IPS-15b (cell line): ENCODE data around the gene GPR146.

Experiments used
- H3K27me3 ChIP-seq: one replicate; pipeline ENCODE4 v1.6.1; 2013; ENCODE audit warnings: low read length; ENCODE audit not compliant: control insufficient read depth, insufficient read depth
- H3K36me3 ChIP-seq: one replicate; pipeline ENCODE4 v1.6.1; 2013; ENCODE audit warnings: low read length; ENCODE audit not compliant: control insufficient read depth, insufficient read depth
- H3K4me1 ChIP-seq: one replicate; pipeline ENCODE4 v1.6.1; 2013; ENCODE audit warnings: mild to moderate bottlenecking, low read length; ENCODE audit not compliant: control insufficient read depth, insufficient read depth
- H3K4me3 ChIP-seq: one replicate; pipeline ENCODE4 v1.5.1; 2013; ENCODE audit warnings: low read depth, low read length
- H3K9ac ChIP-seq: one replicate; pipeline ENCODE4 v1.6.1; 2013; ENCODE audit warnings: low read depth, mild to moderate bottlenecking, low read length
- H3K9me3 ChIP-seq: one replicate; pipeline ENCODE4 v1.6.1; 2013; ENCODE audit warnings: mild to moderate bottlenecking, low read length; ENCODE audit not compliant: control insufficient read depth, insufficient read depth

The GPR146 gene

GRCh38 chr7:1092161-1092632 lies 47.9 kb downstream of the GPR146 start:
- no peak overlapping the region for H3K4me3 ChIP-seq
- H3K4me1 ChIP-seq: no peaks in the 10 kb centered on the region
- H3K27me3 ChIP-seq: no peaks in the 10 kb centered on the region
- peaks cover 19% of the 10 kb centered on the region for H3K36me3 ChIP-seq
- no peaks in the 10 kb centered on the region for H3K9me3 ChIP-seq
- no peak overlapping the region for H3K9ac ChIP-seq

GRCh38 chr7:1092806-1093501 lies 48.6 kb downstream of the GPR146 start:
- Histone ChIP-seq H3K4me1 (no peaks in the 10 kb centered on the region), H3K27me3 (no peaks in the 10 kb centered on the region), H3K9me3 (no peaks in the 10 kb centered on the region), H3K9ac (no peak overlapping the region), H3K4me3 (no peak overlapping the region), H3K36me3 (peaks cover 19% of the 10 kb centered on the region)

GRCh38 chr7:1093502-1093843 lies 49.1 kb downstream of the GPR146 start:
- peaks cover 19% of the 10 kb centered on the region for H3K36me3 ChIP-seq
- no peak overlapping the region for H3K4me3 ChIP-seq
- no peak overlapping the region for H3K9ac ChIP-seq
- no peaks in the 10 kb centered on the region for H3K9me3 ChIP-seq
- H3K4me1 ChIP-seq: no peaks in the 10 kb centered on the region
- H3K27me3 ChIP-seq: no peaks in the 10 kb centered on the region

- Histone ChIP-seq H3K36me3 (peaks cover 19% of the 10 kb centered on the region), H3K4me3 (no peak overlapping the region), H3K9ac (no peak overlapping the region), H3K27me3 (no peaks in the 10 kb centered on the region), H3K4me1 (no peaks in the 10 kb centered on the region), H3K9me3 (no peaks in the 10 kb centered on the region)
Measured at GRCh38 chr7:1093916-1094508, 49.7 kb downstream of the GPR146 start.

GRCh38 chr7:1094870-1095269 lies 50.5 kb downstream of the GPR146 start:
- Histone ChIP-seq H3K36me3 (peaks cover 19% of the 10 kb centered on the region), H3K4me1 (no peaks in the 10 kb centered on the region), H3K9me3 (no peaks in the 10 kb centered on the region), H3K9ac (no peak overlapping the region), H3K4me3 (no peak overlapping the region), H3K27me3 (no peaks in the 10 kb centered on the region)

- Histone ChIP-seq H3K27me3 (no peaks in the 10 kb centered on the region), H3K4me1 (no peaks in the 10 kb centered on the region)
Measured at GRCh38 chr7:1095621-1096155, 51.3 kb downstream of the GPR146 start.

GRCh38 chr7:1096156-1097119 lies 52.1 kb downstream of the GPR146 start:
- H3K9me3 ChIP-seq: no peaks in the 10 kb centered on the region
- no peaks in the 10 kb centered on the region for H3K27me3 ChIP-seq
- no peak overlapping the region for H3K9ac ChIP-seq
- peaks cover 15% of the 10 kb centered on the region for H3K36me3 ChIP-seq
- H3K4me3 ChIP-seq: no peak overlapping the region
- H3K4me1 ChIP-seq: no peaks in the 10 kb centered on the region

More at GRCh38 chr7:1095621-1096155, 51.3 kb downstream of the GPR146 start:
- H3K4me3 ChIP-seq: no peak overlapping the region
- H3K9me3 ChIP-seq: no peaks in the 10 kb centered on the region
- H3K36me3 ChIP-seq: peaks cover 19% of the 10 kb centered on the region
- no peak overlapping the region for H3K9ac ChIP-seq

- Histone ChIP-seq H3K36me3 (peaks cover 14% of the 10 kb centered on the region), H3K9ac (no peak overlapping the region), H3K4me3 (no peak overlapping the region), H3K9me3 (no peaks in the 10 kb centered on the region), H3K4me1 (no peaks in the 10 kb centered on the region), H3K27me3 (no peaks in the 10 kb centered on the region)
Measured at GRCh38 chr7:1097120-1097504, 52.8 kb downstream of the GPR146 start.

- Histone ChIP-seq H3K4me3 (no peak overlapping the region), H3K9ac (no peak overlapping the region), H3K9me3 (no peaks in the 10 kb centered on the region), H3K27me3 (no peaks in the 10 kb centered on the region), H3K4me1 (no peaks in the 10 kb centered on the region), H3K36me3 (peaks cover 4% of the 10 kb centered on the region)
Measured at GRCh38 chr7:1098243-1099153, 54.2 kb downstream of the GPR146 start.

- Histone ChIP-seq H3K9me3 (no peaks in the 10 kb centered on the region), H3K4me1 (no peaks in the 10 kb centered on the region), H3K9ac (no peak overlapping the region), H3K27me3 (no peaks in the 10 kb centered on the region), H3K36me3 (peaks cover 3% of the 10 kb centered on the region), H3K4me3 (no peak overlapping the region)
Measured at GRCh38 chr7:1099154-1099542, 54.8 kb downstream of the GPR146 start.

GRCh38 chr7:1099637-1100036 lies 55.3 kb downstream of the GPR146 start:
- H3K4me3 ChIP-seq: no peak overlapping the region
- peaks cover 3% of the 10 kb centered on the region for H3K36me3 ChIP-seq
- no peaks in the 10 kb centered on the region for H3K9me3 ChIP-seq
- no peaks in the 10 kb centered on the region for H3K27me3 ChIP-seq
- no peaks in the 10 kb centered on the region for H3K4me1 ChIP-seq
- H3K9ac ChIP-seq: no peak overlapping the region
